MCF 10A (cell line): ENCODE results near the gene CNOT2. TPM values are rescaled to one million over a fixed set of nuclear protein-coding genes. Genes with fewer than 3 reads are reported as not detected.

Source experiments
- BruUV-seq: library from RNA; stranded (reverse); fragments of 400-500 nt; replicated peaks from 2 replicates; lab custom pipeline; 2021; lab: Mats Ljungman, UMichigan
- CTCF ChIA-PET: fragments of 300-600 bp; sonication (Branson Sonifier 250); formaldehyde crosslinking; extraction: SDS; loops from one replicate; lab custom pipeline; 2021; ENCODE audit warnings: antibody characterized with exemption, inconsistent platforms; lab: Yijun Ruan, JAX
- POLR2A ChIA-PET: fragments of 300-600, 350-650 bp; sonication (Branson Sonifier 250); formaldehyde crosslinking; extraction: SDS; loops from one replicate; lab custom pipeline; 2020; ENCODE audit warnings: antibody characterized with exemption, inconsistent platforms; lab: Yijun Ruan, JAX
- DNase-seq: peaks from one replicate; pipeline ENCODE4 v3.0.0-alpha.2; 2018; ENCODE audit not compliant: unreplicated experiment
- H3K27ac Mint-ChIP-seq: one replicate; pipeline ENCODE4 v1.8.0; 2022; ENCODE audit warnings: mild to moderate bottlenecking, low read depth, mixed read lengths; ENCODE audit not compliant: unreplicated experiment
- H3K27me3 Mint-ChIP-seq: one replicate; pipeline ENCODE4 v1.8.0; 2022; ENCODE audit warnings: mixed read lengths; ENCODE audit not compliant: insufficient read depth, unreplicated experiment
- H3K36me3 Mint-ChIP-seq: one replicate; pipeline ENCODE4 v1.8.0; 2022; ENCODE audit warnings: mild to moderate bottlenecking, moderate library complexity, mixed read lengths; ENCODE audit not compliant: insufficient read depth, unreplicated experiment
- H3K4me1 Mint-ChIP-seq: one replicate; pipeline ENCODE4 v1.8.0; 2022; ENCODE audit warnings: mixed read lengths; ENCODE audit not compliant: insufficient read depth, unreplicated experiment
- H3K4me3 Mint-ChIP-seq: one replicate; pipeline ENCODE4 v1.8.0; 2022; ENCODE audit warnings: mild to moderate bottlenecking, moderate library complexity, mixed read lengths; ENCODE audit not compliant: unreplicated experiment
- H3K9me3 Mint-ChIP-seq: one replicate; pipeline ENCODE4 v1.8.0; 2022; ENCODE audit warnings: mixed read lengths; ENCODE audit not compliant: unreplicated experiment
- CTCF ChIP-seq: fragments of 200-600 bp; IDR thresholded peaks from one replicate; pipeline ENCODE4 v1.8.0; 2022; ENCODE audit warnings: antibody characterized with exemption, mild to moderate bottlenecking; ENCODE audit not compliant: unreplicated experiment
- intact Hi-C: fragments of 100-400 bp; cut with micrococcal nuclease; formaldehyde crosslinking; loops from 2 replicates; pipeline ENCODE4 v1.14.1; 2022
- total RNA-seq: library from RNA; stranded (reverse); gene quantifications from 2 replicates; pipeline ENCODE4 v1.2.3, GENCODE V29; 2022

CNOT2 gene
- total RNA-seq, 1 experiment from 2014 or later, result 91.0 TPM

DNA sequence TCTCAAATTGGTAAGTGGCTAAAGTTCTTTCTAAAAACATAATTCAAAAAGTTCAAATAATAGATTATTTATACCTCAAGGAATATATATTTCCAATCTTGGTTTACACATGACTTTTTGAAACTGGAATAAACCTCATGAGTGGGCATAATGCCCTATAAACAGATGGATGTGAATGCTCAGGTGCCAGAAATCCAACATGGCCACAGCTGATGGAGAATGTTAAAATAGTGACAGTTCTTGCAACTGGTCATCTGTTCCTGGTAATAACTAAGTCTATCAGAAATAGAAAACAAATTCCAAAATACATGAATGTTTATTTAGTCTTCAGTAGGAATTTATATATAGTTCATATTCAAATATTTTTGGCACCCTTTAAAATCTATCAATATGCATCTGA, 21.6 kb upstream of the CNOT2 start:
- BruUV-seq, result no TSS peak
- intact Hi-C loops, result no loop called here
- DNase-seq, result no peak
- H3K4me1 Mint-ChIP-seq, result no peaks in the 10 kb centered on the region
- ChIA-PET CTCF (interaction anchor here (0.6 kb wide), 1 partner anchor 665 kb away, joined by 3 read pairs; no protein-coding TSS in a partner anchor), POLR2A (interaction anchor here (0.7 kb wide), 2 partner anchors 336 to 689 kb away, joined by 3 read pairs; no protein-coding TSS in a partner anchor)
- TF ChIP-seq CTCF, result no peak
- no peaks in the 10 kb centered on the region for H3K27me3 Mint-ChIP-seq
- no peaks in the 10 kb centered on the region for H3K36me3 Mint-ChIP-seq
- H3K27ac Mint-ChIP-seq, result no peak overlapping the region
- no peak overlapping the region for H3K4me3 Mint-ChIP-seq
- H3K9me3 Mint-ChIP-seq, result no peaks in the 10 kb centered on the region

GRCh38 chr12:70227911-70228310, 15.3 kb upstream of the CNOT2 start:
- Mint-ChIP-seq H3K36me3 (no peaks in the 10 kb centered on the region), H3K9me3 (no peaks in the 10 kb centered on the region), H3K27ac (no peak overlapping the region), H3K27me3 (no peaks in the 10 kb centered on the region), H3K4me1 (no peaks in the 10 kb centered on the region), H3K4me3 (no peak overlapping the region)
- no peak for DNase-seq
- CTCF ChIA-PET, result no interaction called here
- POLR2A ChIA-PET, result interaction anchor here (0.6 kb wide), 1 partner anchor 219 kb away, joined by 3 read pairs; no protein-coding TSS in a partner anchor
- BruUV-seq, result no TSS peak
- intact Hi-C loops, result no loop called here
- no peak for TF ChIP-seq CTCF

DNA sequence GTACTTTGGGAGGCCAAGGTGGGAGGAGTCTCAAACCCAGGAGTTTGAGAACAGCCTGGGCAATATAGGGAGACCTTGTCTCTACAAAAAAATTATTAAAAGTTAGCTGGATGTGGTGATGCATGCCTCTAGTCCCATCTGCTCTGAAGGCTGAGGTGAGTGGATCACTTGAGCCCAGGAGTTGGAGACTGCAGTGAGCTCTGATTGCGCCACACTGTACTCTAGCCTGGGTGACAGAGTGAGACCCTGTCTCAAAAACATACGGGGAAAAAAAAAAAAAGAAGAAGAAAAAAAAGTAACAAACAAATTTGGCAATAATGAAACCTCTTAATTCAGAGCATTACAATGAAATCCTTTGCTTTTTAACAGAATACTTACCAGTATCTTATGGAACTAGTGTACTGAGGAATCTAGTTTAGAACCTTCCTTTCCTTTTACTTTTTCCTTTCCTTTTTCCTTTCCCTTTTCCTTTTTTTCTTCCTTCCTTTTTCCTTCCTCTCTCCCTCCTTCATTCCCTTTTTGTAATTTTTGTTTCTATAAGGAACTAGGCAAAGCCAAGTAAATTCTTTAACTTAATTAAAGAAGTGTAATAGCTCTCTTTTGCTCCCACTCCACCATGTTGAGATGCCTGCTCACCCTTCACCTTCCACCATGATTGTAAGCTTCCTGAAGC, 12.2 kb upstream of the CNOT2 start:
- ChIA-PET POLR2A (interaction anchor here (0.6 to 1.0 kb wide), 3 partner anchors 11 to 222 kb away, joined by 3 read pairs; no protein-coding TSS in a partner anchor), CTCF (interaction anchor here (0.5 to 0.6 kb wide), 2 partner anchors 135 to 349 kb away, joined by 3 to 4 read pairs; partner anchors contain the start of gene KCNMB4)
- Mint-ChIP-seq H3K4me1 (no peaks in the 10 kb centered on the region), H3K9me3 (no peaks in the 10 kb centered on the region), H3K27me3 (no peaks in the 10 kb centered on the region), H3K36me3 (no peaks in the 10 kb centered on the region), H3K27ac (no peak overlapping the region), H3K4me3 (no peak overlapping the region)
- no peak for TF ChIP-seq CTCF
- DNase-seq, result no peak
- BruUV-seq, result no TSS peak
- intact Hi-C loops, result no loop called here

- POLR2A ChIA-PET, result no interaction called here
- H3K9me3 Mint-ChIP-seq, result no peaks in the 10 kb centered on the region
- H3K4me1 Mint-ChIP-seq, result peaks cover 18% of the 10 kb centered on the region
- H3K36me3 Mint-ChIP-seq, result peaks cover 39% of the 10 kb centered on the region
- H3K4me3 Mint-ChIP-seq, result no peak overlapping the region
- no peak overlapping the region for H3K27ac Mint-ChIP-seq
- intact Hi-C loops, result no loop called here
- DNase-seq, result no peak
- no peaks in the 10 kb centered on the region for H3K27me3 Mint-ChIP-seq
- no peak for TF ChIP-seq CTCF
- BruUV-seq, result no TSS peak
- CTCF ChIA-PET, result interaction anchor here (0.6 to 0.8 kb wide), 3 partner anchors 19 to 627 kb away, joined by 3 to 4 read pairs (median 3); no protein-coding TSS in a partner anchor
Observed at GRCh38 chr12:70236990-70237389, 6.2 kb upstream of the CNOT2 start.
